ENCODE results near the gene CLEC7A.

Gene CLEC7A

DNA sequence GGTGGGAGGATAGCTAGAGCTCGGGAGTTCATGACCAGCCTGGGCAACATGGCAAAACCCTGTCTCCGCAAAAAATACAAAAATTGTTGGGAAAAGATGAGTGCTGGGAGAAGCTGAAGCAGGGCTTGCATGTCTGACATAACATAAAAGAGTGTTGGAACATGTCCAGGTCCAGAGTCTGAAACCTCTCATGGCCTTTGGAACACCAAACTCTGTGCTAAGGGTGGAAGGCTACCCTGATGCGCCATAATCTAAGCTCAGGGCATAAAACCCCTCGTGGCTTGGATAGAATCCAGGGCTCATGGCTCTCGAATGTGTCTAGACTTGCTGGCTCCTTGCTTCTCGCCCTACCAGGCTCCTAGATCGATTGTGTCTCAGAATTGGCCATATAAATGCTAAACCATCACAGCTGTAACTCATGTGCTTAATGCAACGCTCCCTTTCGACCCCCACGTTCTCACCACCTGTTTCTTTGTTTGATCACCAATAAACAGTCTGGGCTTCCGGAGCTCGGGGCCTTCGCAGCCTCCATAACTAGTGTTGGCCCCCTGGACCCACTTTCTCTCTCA, 6.7 kb upstream of the CLEC7A start:
- no peak for DNase-seq

DNA sequence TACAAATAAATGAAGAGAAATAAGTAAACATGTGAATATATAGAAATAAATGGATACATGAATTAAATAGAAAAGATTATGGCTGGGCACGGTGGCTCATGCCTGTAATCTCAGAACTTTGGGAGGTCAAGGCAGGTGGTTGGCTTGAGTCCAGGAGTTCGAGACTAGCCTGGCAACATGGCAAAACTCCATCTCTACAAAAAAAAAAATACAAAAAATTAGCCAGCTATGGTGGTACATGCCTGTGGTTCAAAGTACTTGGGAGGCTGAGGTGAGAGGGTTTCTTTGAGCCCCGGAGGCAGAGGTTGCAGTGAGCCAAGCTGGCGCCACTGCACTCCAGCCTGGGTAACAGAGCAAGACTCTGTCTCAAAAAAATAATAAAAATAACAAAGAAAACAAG, 5.1 kb upstream of the CLEC7A start:
- DNase-seq: no peak

DNA sequence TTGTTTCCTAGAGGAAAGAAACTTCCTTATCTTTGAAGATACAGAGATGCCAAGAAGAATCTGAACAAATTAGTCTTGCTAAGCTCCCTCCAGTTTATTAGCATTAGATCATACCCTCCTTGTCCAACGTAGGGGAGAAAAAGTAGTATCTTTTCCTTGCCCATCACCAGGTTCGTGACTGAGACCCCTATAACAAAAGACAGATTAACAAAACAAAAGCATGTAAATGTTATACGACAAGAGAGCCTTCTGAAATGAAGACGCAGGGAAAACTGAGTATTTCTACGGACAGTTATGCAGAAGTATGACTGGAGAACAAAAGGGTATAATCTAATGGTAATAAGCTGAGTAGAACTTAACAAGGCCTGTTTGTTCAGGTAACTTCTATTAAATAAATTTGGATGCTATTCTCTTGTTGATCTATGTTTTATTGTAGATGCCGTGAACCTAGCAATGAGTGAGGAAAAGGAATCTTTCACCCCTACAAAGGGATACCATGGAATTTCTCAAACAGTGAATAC, 2.9 kb upstream of the CLEC7A start:
- no peak for DNase-seq

- DNase-seq: no peak
Observed at GRCh38 chr12:10131111-10131690, 1.2 kb upstream of the CLEC7A start.

DNA sequence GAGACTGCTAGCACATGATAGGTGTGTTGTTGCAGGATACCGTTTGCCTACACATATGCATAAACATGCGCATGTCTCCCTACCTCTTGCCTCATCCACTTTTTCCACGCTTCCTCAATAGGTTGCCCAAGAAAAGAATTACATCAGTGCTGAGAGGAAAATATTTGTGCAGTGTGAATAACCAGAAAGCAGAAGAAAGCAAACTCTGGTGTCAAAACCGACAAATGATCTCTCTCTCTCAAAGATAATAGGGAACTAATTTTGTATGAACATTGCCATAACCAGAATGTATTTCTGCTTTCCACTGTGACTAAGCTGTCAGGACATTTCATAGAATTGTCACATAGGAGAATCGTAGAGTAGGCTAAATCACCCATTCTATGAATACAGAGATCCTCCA, 1.3 kb downstream of the CLEC7A start:
- DNase-seq: no peak

DNA sequence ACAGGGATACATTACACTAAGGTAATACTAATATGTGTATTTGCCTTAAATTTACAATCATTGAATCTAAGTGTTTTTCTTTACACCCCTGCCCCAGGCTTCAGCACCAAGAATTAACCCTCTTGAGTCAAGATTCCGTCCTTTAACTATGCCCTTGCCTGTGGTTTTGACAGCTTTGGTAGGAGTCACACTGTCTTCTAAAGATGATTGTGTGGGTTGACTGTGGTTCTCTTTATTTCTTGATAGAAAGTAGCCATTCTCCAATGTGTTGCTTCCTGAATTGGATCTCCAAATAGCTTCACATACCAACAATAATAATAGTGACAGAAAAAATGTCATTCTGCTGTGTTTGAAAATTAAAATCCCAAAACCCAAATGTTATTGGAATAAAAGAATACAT, 3.6 kb downstream of the CLEC7A start:
- no peak for DNase-seq

GRCh38 chr12:10122689-10123088, 7.3 kb downstream of the CLEC7A start:
- no peak for DNase-seq

DNA sequence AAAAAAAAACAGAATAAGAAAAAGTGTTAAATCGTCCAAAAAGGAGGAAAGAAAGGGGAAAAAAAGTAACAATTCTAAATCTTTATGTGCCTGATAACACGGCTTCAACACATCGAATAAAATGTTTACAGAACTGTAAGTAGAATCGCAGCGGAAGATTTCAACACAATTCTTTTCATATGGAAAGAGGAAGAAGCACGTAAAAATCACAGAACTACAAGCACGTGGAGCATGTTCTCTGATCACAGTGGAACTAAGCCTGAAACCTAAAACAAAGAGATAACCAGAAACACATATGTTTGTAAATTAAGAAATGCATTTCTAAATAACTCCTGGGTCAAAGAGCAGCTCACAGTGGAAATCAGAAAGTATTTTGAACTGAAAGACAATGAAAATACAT, 8.7 kb downstream of the CLEC7A start:
- no peak for DNase-seq

DNA sequence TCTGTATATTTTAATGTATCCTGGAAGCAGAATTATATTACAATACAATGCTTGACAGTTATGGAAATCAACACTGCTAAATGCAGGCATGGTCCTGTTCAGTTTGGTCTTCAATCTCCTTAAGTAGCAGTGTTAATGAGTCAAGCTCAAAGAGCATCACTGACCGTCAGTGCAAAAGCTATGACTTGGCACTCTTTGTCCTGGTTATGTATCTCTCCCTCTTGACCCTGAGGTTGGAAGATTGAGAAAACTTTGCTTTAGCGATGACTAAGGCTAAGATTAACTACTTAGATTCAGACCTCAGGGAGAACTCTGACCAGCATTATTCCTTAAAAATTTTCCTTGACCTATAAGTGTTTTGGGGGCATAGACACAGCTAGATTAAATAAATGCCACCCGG, 10.9 kb downstream of the CLEC7A start:
- DNase-seq: no peak

- no peak for DNase-seq
Observed at GRCh38 chr12:10115890-10116289, 14.1 kb downstream of the CLEC7A start.

- no peak for DNase-seq
Observed at GRCh38 chr12:10115311-10115710, 14.7 kb downstream of the CLEC7A start.

GRCh38 chr12:10113920-10114319, 16.1 kb downstream of the CLEC7A start:
- no peak for DNase-seq

GRCh38 chr12:10113075-10113474, 16.9 kb downstream of the CLEC7A start:
- DNase-seq: no peak

- DNase-seq: no peak
Observed at GRCh38 chr12:10111451-10111850, 18.5 kb downstream of the CLEC7A start.

DNA sequence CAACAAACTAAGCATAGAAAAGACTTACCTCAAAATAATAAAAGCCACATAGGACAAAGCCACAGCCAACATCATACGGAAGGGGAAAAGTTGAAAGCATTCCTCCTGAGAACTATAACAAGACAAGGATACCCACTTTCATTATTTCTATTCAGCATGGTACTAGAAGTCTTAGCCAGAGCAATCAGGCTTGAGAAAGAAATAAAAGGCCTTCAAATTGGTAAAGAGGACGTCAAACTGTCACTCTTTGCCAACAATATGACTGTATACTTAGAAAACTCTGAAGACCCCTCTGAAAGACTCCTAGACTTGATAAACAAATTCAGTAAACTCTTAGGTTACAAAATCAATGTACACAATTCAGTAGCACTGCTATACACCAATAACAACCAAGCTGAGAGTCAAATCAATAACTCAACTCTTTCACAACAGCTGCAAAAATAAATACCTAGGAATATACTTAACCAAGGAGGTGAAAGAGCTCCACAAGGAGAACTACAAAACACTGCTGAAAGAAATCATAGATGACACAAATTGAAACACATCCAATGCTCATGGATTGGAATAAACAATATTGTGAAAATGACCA, 19.6 kb downstream of the CLEC7A start:
- no peak for DNase-seq

- DNase-seq: no peak
Observed at GRCh38 chr12:10102322-10102721, 27.7 kb downstream of the CLEC7A start.

DNA sequence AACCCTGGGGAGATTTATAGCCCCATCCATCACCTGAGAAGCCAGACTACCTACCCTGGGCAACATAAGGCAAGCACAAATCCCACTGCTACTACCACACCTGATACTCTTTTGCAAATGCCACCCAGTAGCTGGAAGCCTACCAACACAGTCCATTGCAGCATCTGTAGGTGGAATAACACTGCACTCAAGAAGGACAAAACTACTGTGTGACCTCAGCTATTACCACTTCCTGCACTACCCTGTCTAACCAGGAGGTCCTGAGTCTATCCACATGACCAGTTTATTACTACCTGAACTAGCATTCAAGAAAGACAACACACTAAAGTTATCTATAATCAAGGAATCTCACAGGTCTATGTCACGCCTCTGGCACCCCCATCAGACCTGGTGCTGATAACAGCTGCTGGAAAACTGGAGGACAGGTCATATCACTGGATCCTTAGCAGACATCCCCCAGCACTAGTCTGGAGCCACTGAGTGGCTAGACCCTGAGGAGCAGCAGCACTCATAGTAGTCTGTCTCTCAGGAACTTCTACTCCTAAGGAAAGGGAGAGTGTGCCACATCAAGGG, 28.3 kb downstream of the CLEC7A start:
- DNase-seq: no peak

DNA sequence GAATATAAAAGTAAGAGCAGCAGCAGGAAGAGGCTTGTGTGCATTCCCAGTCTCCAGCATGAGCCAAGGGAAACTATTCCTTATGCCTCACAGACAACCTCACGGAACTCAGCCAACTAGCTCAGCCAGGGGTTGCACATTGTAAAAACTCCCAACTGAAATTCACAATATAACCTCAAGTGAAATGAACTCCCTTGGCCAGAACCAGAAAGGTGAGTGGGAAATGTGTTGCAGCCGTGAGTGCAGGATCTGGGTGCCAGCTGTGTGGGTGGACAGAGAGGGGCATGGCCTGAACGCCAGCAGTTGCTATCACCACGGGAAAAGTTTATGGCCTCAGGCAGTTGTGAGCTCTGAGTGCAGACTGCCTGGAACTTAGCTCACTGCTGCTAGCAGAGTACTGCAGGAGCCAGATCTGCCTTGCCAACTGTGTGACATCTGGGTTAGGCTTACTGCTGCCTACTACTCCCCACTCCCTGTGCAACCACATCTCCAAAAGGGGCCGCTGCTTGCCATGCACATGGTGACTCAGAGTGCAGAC, 28.9 kb downstream of the CLEC7A start:
- no peak for DNase-seq

GRCh38 chr12:10098791-10099190, 31.2 kb downstream of the CLEC7A start, which contains the start of gene CLEC1A:
CLEC1A (minus strand) TSS chr12:10098985; CDS start chr12:10098922, 63 bp downstream.
- DNase-seq: no peak

GRCh38 chr12:10097521-10097920, 32.5 kb downstream of the CLEC7A start:
- DNase-seq: no peak

GRCh38 chr12:10095971-10096370, 34.0 kb downstream of the CLEC7A start:
- DNase-seq: no peak

DNA sequence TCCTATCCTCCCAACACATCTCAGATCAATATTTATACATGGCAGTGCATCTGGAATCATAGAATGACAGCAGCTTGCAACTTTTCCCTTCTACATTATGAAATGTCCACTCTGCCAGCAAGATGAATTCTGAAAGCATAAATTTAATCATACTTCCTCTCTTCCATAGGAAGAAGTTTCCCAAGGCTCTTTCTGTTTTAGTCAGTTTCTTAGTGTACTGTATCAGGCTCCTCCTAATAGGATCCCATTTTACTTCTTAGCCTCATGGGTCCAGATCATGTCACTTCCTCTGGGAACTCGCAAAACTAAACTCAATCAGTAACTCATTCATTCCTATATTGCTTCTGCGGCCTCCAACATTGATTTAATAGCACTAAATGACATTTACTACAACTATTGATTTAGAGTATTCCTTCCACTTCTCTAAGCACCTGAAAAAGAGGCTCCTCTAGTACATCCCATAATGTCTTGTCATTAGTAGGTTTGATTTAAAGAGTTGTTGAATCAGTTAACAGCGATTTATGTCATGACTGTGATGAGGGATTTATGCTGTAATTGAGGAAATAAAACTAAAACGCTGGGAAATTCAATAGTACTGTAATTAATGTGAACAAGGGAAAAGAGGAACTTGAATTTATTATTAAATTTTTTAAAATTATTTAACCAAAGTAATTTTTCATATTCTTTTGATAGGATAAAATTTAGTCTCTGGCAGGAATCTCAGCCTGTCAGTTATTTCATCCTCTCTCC, 35.2 kb downstream of the CLEC7A start:
- DNase-seq: no peak

Data from NCI-H187 (cell line).